HK-2 (cell line): ENCODE results near the gene THSD4.
"Not testable (repeated sequence)": the region's sequence is repeated elsewhere in the genome, so short reads cannot be mapped to it uniquely, and the experiment has no call there.

Source experiments
- DNase-seq: peaks from one replicate; pipeline ENCODE4 v3.0.0-alpha.2; 2018; ENCODE audit not compliant: unreplicated experiment

THSD4 gene

DNA sequence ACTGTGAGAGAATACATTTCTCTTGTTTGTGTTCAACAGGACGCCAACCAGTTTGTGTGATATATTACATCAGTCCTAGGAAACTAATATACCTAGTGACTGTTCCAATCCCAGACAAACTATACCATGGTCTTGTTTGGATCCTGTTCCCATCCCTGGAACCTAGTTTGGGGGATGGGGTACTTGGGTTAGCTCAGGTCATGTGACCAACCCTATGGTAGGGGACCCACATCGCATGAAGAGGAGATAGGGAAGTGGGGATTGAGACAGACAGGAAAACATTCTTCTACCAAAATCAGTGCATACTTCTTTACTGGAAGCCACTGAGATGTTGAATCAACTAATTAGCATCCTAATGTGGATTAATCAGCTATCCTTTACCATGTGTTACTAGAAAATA lies 146.1 kb downstream of the THSD4 start:
- no peak for DNase-seq

DNA sequence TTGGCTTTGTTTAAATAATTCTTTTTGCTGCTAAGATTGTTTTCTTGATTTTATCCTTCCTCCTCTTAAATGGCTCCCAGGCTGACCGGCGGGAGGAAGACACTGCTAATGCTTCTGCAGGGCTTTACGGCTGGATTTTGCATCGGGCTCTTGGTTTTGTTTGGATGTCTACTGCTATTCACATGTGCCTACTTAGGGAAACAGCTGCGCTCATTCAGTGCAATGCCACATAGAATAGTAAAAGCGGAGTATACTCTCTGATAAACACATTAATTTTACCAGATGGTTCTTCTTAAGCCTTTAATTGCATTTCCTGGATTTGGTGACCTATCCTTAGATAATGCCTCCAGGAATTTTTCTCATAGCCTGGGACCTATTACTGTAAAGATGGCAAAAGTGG lies 146.6 kb downstream of the THSD4 start:
- no peak for DNase-seq

DNA sequence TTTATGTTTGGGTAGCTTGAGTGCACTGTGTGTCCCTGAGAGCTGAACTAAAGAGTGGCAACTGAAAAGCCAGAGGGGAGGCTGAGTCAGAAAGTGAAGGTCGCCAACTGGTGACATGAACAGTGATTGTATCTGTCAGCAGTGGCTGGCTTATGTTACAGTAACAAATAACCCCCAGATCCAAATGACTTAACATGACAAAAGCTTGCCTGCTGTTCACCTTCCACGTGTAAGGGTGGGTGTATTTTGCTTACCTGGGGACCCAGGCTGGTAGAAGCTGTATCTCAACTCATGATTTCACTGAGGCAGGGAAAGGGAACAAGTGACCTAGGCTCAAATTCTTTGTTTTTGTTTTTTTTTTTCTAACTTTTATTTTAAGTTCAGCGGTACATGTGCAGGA lies 147.3 kb downstream of the THSD4 start:
- DNase-seq = no peak

DNA sequence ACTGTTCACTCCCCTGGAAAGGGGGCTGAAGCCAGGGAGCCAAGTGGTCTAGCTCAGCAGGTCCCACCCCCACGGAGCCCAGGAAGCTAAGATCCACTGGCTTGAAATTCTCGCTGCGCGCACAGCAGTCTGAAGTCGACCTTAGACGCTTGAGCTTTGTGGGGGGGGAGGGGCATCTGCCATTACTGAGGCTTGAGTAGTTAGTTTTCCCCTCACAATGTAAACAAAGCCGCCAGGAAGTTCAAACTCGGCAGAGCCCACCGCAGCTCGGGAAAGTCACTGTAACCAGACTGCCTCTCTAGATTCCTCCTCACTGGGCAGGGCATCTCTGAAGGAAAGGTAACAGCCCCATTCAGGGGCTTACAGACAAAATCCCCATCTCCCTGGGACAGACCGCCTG lies 150.3 kb downstream of the THSD4 start:
- DNase-seq = not testable (repeated sequence)

DNA sequence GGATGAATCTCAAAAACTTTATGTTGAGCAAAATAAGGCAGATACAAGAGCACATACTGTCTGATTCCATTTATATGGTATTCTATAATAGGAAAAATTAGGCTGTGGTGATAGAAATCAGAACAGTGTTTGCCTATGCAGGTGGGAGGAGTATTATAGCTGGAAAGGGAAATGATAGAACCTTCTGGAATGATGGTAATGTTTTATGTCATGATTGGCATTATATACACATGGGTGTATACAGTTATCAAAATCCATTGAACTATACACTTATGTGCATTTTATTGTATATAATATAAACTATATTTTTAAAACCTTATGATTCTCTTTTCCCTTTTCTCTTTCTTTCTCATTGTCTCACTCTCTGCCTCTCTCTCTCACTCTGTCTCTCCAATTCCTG lies 156.1 kb downstream of the THSD4 start:
- no peak for DNase-seq

DNA sequence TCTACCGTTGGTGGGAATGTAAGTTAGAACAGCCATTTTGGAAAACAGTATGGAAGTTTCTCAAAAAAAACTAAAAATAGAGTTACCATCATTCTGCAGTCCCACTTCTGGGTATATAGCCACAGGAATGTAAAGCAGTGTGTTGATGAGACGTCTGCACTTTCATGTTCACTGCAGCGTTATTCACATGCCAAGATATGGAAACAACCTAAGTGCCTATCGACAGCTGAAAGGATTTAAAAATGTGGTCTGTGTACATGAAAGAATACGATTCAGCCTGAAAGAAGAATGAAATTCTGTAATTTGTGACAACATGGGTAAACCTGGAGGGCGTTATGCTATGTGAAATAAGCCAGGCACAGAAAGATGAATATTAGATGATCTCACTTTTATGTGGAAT lies 157.7 kb downstream of the THSD4 start:
- DNase-seq = no peak

DNA sequence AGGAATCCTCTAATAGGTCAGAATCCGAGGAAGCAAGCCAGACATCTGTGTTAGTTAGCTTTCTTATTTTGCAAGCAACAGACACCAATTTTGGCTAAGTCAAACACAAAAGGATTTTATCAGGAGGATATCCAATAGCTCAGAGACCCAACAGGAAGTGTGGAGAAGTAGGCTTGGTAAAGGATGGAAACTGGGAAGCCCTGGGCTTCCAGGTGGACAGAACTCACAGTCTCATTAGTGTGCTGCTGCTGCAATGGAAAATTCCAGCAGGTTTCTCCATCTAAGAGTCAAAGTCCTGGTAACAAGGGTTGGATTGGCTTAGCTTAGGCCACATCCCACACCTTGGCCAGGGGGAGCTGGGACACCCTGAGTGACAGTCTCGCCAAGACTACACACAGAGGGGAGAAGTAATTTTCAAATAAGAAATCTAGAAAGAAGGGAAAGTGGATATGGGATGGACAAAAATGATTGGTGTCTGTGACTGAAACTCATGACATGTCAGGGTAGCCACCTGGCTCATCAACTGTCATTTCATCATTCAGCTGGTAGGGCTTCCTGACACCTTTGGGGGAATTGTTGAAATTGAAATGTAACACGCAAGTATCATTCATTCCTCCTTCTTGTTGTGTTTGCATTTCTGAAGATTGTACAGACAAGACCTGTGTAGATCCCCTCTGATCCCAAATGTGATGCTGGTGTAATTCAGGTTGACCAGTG lies 158.6 kb downstream of the THSD4 start:
- DNase-seq = no peak

DNA sequence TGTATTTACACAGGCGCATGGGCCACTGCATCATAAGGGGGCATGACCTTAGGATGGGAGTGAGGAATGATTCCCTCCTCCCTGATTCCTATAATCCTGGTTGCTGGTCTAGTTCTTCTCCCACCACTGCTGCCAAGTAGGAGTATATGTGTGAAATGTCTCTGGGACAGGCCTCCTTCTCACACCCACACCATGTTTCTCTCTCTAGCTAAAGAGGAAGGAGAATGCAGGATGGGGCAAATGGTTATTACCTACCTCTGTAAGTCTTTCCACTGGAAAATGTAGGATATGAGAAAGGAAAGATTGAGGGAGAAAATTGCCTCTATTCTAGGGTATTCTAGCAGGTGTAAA lies 159.2 kb downstream of the THSD4 start:
- no peak for DNase-seq

DNA sequence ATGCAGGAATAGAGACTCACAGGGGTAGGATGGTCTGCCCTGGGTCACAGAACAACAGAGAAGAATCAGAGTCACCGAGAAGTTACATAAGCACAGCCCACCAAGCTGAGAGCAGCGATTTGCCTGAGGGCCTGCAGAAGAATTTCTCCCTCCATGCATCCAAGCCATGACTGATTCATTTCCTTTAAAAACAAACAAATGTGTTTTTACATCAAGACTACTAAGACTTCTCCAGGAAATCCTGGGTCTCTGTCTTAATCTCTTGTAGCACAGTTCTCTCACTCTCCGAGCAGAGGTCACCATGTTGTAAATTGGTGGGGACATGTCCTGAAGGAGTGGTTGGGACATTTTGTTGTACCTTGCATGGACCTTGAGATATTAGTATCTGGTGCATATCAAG lies 159.8 kb downstream of the THSD4 start:
- no peak for DNase-seq

DNA sequence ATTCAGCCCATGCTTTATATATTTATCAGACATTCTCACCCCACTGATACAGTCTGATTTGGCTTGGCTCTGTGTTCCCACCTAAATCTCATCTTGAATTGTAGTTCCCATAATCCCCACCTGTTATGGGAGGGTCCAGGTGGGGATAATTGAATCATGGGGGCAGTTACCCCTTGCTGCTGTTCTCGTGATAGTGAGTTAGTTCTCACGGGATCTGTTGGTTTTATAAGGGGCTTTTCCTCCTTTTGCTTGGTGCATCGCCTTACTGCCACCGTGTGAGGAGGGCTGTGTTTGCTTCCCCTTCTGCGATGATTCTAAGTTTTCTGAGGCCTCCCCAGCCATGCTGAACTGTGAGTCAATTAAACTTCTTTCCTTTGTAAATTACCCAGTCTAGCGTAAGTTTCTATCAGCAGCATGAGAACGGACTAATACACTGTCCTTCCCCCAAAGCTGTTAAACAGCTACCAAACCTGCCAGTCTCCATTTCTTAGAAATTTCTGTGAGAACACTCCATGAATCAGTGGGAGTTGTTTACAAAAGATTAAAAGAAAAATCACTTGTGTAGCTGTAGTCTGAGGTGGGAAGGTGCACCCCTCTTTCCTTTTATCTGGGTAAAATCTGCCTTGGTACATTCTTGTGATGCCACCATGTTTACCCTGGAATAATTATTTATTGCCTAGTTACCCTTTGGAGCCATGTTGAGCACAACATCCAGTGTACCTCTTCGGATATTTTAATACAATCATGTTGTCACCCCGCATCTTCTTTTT lies 160.5 kb downstream of the THSD4 start:
- no peak for DNase-seq

DNA sequence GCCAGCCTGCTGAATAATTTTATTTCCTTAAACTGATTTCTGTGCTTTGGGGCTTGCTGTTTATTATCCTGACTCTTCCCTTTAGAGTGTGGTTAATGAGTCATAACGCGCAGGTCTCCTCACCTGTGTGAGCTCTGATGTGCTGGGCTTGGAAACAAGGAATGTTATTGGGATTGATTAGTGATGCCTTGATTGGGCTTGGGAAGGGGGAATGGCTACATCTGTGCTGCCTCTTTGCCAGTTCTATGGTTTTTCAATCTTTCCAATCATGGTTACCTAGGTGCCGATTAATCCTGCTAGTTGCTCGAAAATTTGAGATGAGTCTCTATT lies 161.0 kb downstream of the THSD4 start:
- DNase-seq = no peak

DNA sequence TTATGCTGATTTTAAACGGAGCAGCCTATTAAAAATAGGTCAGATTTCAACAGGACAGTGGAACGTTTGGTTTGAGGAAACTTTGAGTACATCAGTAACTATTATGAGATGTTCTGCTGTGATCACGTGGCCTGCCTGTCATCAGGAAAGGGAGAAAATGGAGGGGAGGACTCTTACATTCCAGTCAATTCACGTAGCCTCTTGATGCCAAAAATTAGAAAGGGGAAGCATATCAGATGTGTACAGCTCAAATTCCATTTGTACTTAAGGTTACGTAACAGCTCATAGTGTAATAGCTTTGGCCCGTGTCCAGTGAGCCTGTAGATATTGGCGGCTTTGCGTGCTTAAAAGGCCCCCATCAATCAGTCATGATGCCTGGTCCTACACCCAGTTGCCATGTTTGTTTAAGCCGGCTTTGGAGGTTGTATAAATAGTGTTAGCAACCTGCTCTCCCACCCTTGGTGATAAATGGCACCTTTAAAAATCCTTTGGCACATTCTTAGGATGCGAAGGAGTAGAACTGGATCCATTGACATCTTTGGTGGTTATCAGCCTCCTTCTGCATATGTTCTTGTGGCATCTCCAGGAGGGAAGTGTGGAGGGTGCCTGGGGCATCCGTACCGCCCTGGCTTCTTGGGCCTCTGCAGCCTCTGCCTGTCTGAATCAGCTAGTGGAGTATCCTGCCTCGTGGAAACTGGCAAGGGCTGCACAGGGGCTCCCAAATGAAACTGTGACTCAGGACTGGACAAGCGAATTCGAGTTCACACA lies 163.9 kb downstream of the THSD4 start:
- DNase-seq = no peak

DNA sequence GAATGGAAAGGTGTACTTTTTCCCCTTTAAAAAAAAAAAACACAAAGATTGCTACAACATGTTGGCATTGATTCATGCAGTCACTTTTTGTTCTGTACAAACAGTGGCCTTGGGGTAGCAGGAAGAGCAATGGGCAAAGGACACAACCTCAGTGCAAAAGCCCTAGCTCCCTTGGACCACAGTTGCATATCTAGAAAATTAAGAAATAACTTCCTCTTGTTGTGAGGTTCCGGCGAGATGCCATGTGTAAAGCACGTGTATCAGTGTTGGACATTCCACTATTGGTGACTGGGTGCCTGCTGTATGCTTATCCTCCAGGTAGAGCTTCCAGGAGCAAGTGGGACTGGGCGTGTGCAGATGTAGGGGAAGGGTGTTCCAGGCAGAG lies 164.5 kb downstream of the THSD4 start:
- no peak for DNase-seq

DNA sequence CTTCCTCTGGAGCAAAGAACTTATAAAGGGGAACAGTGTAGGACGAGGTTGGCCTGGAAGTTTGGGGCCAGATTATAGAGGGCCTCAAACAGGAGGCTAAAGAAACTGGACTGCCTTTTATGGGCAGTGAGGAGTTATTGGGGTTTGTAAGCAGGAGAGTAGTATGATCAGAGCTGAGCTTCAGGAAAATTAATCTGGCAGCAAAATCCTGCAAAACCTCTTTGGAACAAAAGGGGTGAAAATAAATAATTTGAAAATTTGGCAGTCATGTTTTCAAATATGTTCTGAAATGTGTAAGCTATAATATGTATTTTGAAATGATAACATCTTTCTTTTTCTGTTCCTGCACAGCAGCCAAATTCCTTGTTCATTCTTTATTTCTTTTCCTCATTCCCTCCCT lies 164.9 kb downstream of the THSD4 start:
- no peak for DNase-seq

DNA sequence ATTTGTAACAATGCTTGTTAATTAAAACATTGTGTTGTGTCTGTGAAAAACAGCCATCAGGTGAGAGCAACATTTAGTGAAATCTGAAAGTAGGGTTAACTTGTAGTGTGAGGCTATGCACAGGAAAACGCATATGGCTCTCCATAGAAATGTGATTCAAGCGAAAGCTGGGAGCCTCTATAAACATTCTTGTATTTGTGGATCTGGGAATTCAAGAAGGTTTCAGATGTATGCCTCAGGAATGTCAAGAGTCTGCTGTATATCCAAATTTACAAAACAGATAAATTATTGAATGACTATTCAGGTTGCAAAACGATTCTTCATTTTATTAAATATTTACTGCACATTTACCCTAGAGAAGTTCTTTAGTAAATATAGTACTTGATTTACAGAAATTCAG lies 166.0 kb downstream of the THSD4 start:
- no peak for DNase-seq

DNA sequence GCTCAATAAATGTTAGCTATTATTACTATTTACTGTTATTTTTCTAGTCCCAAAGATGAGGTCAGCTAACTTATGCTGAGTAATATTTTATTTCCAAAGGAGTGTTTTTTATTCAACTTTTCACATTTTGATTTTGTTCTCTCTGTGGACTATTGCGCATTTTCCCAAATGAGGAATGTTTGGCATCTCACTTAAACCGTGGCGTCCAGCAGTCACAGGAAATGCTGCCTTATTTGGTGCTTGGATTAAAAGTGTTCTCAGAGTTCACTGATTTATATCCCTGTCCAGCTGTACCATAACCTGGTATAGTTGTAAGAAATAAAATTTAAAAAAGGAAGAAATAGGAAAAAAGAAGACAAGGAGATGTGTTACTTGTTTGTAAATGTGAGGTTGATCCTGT lies 166.8 kb downstream of the THSD4 start:
- no peak for DNase-seq

DNA sequence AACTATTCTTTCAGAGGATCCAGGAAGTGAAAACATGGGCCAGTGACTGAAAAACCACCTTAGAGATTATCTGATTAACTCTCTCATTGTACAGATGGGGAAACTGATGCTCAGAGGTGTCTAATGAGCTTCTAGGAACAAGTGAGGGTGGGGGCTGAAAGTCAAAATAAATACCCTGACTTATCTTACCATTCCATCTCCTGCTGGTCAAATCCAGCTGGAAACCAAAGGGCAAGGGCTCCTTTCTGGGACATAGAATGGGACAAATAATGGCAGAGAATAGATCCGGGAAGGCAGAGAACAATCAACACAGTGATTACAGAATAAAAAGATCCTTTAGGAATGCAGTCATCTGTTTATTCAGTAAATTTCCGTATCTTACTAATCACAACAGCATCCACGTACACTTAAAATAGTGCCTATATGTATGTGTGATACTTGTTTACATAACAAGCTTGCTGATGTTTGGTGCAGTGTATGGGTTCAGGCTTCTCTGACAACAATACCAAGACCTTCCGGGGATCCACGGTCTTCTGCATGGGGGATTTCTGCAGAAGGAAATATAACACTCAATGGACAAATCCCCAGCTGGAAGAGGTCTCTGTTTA lies 173.2 kb downstream of the THSD4 start:
- no peak for DNase-seq

DNA sequence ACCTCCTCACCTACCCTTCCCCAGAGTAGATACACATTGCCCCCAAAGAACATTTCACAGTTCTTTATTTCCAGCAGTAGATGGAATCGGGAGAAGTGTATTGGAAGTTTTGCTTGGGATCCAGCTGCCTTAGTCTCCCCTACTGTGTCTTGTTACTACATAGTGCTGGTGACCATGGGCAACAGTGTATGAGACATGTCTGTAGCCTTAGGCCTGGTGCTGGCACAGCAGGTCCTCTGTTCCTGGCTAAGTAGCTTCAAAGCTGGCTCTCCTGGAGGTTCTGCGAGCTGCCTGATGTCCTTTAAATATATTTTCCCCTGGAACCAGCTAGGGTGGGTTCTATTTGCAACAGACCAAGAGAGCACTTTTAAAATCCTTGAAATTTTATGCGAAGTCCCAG lies 174.7 kb downstream of the THSD4 start:
- no peak for DNase-seq

DNA sequence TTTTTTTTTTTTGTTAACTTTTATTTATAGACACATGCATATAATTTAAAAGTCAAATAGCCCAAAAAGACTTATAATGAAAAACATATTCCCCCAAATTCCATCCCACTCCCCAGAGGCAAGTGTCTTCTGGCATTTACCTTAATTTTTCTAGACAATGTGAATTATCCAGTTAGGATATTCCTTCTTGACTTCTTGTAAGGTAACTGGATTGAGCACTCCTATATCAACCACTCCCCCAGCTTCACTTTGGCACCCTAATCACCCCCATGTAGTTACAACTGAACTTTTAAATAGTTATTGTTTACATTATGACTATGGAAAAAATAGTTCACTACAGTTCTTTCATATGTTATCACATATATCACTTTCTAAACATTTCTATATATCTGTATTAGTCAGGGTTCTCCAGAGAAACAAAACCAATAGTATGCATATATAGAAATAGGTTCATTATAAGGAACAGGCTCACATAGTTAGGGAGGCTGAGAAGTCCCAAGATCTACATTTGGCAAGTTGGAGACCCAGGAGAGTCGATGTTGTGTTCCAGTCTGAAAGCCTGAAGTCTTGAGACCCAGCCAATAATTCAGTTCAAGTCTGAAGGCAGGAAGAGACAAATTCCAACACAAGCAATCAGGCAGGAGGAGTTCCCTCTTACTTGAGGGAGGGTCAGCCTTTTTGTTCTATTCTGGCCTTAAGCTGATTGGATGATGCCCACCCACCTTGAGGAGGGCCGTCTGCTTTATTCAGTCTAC lies 175.8 kb downstream of the THSD4 start:
- no peak for DNase-seq

DNA sequence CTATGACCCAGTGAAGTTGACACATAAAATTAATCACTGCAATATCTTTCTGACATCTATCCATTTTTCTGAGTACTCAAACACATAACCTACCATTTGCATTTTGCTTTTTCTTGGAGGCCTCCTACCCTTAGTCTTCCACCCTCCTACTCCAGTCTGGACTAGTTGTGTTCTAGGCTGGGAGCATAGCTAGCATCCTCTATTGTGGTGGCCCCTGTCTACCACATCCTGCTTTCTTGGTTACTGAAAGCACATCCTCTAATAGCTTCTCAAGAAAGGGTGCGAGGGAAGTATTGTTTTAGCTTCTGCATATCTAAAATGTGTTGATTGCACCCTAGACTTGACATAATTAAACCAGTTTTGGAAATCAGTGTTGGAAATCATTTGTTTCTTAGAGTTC lies 176.5 kb downstream of the THSD4 start:
- no peak for DNase-seq

DNA sequence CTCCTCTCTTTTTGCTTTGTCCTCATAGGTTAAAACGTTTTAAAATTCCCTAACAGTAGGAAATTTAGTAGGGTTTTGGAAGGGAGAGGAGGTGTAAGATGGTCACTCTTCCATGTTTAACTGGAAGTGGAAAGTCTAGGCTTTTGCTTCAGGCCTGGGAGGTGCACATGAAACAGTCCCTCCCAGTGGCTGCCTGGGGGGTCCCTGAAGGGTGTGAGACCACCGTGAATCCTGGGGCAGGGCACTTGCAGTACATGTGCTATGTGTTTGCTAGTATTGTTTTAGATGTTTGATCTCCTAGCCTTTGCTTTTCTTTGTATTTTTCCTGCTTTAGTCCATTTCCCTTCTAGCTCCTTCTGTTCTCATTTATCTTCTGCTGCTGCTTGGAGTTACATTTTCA lies 178.5 kb downstream of the THSD4 start:
- DNase-seq = no peak
